ENCODE measurements around the gene ME3.

Gene ME3

DNA sequence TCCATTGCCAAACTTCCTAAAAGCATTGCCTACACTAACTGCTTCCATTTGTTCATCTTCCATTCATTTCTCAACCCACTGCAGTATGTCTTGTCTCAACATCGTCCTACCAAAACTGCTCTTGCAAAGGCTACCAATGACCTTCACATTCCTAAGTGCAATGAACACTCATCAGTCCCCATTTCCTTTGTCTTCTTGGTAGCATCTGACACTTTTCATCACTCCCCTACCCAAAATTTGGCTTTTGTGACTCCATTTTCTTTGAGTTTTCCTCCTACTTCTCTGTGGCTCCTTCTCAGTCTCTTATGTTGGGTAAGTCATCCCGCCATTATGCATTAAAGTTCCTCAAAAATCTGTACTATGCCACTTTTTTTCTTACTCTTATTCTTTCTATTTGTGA is 162.3 kb downstream of the ME3 start:
- no peak for DNase-seq

DNA sequence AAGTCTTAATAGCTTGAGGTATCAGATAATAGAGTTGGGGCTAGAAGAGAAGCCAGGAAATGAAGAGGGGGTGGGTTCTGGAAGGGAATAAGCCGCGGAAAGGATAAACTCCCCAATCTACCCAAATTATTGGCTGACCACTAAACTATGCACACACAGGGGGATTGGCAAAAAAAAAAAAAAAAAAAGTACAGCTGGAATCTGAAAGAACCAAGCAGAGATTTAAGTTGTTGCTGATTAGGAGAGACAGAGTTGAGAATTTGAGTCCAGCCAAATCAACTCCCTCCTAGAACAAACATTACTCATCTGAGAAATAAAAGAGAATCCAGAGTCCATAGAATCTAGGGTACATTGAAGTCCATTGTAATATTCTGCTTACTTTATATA is 162.8 kb downstream of the ME3 start:
- no peak for DNase-seq

DNA sequence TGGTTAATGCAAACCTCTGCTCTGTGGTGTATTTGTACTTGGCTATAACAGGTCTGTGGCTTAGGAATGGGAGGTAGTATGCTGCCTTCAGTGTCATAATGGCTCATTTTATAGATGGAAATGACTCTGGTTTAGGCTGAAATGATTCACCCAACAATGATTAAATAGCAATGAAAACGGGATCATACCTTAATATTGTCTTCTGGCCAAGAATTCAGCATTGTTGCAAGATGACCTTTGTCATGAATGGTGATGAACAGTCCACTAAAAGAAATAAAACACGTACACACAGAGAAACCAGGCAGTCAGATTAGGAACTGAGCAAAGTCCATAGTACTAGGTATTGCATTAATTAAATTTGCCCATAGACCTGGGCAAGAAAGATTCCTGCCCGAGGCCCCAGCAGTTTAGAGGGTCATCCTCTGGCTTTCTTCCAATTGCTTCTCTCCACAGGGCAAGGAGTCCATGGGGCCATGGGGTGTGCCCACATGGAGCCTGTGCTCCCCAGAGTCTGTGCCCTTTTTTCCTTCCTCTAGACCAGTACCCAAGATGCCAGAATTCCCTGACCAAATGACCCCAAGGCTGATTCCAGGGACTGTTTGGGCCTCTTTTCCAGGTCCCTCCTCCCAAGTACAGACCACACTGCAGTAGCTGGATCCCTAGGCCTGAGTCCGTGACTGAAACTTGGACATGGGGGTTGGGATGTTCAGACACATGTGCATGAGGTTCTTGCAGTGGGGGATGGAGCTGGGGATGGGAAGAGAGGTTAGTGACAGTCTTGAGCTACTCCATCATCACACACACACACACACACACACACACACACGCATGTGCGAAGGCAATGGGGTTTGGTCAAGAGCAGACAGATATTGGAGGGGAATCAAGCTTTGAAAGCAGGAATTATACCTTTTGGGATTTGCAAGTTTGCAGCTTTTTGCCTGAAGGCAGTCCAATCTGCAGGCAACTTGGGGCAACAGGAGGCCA is 163.5 kb downstream of the ME3 start:
- no peak for DNase-seq

DNA sequence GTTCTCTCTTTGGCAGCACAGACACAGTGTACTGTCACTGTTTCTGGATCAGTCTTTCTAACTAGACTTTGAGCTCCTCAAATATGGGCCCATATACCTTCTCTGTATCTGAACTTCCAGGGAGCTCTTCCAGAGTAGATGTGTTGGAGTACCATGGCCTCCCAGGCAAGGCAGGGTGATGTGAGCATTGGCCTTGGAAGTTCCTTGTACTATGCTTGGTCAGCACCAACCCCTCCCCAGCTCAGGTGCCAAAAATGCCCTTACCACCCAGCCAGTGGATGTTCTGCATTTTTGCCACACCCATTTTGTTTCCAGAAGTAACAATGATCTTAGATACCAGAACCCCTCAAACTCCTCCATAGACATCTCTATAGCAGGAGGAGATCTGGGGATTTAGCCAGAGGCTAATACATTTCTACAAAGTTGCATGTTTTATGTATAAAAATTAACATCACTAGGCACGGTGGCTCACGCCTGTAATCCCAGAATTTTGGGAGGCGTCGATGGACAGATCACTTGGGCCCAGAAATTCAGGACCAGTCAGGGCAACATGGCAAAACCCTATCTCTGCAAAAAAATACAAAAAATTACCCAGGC is 165.1 kb downstream of the ME3 start:
- no peak for DNase-seq

DNA sequence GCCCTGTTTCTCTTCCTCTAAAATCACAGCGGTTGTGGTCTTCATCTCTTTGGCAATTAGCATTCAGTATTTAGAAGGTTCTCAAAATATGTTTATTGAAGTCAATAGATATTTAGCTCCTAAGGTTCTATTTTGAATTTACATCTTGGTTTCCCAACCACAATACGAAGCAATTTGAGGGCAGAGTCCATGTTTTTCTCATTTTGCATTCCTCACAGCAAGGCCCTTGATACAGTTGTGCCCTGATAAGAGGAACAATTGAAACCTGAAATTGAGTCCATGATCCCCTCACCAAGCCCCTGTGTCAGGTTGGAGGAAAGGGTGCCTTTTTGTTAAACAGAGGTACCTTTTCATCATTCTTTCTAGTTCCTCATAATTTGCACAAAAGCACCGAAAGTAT is 166.2 kb downstream of the ME3 start:
- DNase-seq: no peak

DNA sequence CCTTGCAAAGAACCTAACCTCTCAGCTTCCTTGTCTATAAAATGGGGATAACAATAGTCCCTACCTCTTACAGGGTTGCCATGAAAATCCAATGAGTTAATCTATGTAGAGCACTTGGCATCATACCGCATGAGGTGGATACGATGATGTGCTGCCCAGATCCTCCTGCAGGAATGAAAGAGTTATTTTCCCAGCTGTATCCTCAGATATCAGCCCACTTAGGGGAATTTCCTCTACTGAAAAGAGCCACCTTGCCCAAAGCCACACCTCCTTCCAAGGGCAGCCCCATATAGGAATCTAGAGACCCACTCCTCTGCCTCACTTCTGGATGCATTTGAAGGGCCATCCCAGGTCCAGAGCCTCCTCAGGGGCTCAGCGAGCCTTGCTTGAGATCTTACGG is 169.3 kb downstream of the ME3 start:
- no peak for DNase-seq

DNA sequence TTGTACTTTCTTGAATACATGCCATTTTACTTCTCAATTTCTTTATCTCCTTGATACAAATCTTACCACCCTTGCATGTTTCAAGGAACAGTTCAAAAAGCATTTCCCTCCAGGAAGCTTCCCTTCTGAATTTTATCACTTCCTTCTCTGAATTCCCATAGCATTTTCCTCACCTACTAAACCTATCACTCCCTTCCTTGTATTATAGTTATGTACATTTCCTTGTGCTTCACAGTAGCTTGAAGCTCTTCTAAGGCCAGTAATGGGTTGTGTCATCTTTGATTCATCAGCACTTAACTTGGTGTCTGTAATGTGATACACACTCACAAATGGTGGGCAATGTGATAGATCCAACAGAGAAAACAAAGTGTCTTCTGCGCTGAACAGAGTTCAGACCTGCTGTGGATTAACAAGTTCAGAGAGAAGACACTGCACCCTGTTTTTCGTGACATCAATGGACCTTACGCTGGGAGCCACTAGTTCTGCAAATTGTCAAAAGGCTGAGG is 170.2 kb downstream of the ME3 start:
- DNase-seq: no peak

DNA sequence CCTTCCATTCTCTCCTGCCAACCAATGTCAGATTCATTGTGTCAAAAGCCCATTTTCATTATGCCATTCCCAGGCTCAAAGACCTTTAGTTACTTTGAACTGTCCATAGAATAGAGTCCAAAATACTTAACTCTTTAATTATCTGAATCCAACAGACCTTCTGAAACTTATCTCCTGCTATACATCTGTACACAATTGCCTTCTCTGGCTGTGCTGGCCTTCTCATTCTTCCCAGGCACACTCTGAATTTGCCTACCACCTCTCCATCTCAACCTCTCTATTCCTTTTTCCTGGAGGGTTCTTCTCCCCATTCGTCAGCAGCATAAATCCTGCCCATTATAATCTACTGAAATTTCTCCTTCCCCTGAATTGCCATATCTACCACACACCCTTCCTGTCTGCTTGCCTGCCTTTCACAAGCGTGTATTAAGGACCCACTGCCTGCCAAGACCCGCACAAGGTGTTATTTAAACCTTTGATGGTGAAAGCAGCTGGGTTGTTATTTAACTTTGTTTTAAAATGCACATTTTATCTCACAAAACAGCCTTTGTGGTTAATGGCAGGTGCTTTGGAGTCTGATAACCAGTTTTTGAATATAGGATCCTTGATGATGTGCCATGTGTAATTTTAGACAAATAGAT is 171.8 kb downstream of the ME3 start:
- DNase-seq: no peak

DNA sequence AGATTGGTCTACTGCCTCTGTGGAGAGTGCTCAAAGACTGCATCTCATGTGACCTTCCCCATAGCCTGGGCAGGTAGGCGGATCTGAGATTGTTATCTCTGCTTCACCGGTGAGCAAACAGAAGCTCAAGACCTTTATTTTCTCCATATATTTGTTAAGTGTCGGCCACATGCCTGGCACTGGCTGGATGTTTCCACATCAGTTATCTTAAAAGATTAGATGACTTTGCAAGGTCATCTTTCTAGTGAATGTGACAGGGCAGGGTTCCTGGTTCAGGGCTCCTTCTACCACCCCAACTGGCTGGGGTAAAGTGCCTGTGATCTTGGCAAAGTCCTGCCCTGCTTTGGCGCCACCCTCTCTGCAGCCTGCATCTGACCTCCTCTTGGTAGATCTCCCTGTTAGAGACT is 172.7 kb downstream of the ME3 start:
- no peak for DNase-seq

DNA sequence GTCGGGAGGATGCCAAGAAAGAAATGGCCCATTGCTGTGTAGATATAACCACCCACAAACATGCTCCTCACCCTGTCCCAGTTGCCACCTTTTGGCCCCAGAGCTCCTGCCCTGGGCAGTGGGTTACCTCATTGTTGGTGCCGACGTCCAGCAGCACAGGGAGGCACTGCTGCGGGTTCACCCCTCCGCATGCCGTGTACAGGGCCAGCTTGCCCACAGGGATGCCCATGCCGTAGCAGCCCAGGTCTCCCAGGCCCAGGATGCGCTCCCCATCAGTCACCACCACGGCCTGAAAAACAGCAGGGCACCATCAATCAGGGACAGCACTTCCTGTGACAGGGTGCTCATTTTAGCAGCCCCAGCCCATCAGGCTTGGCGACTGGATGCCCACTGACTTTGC is 174.6 kb downstream of the ME3 start:
- DNase-seq: no peak

DNA sequence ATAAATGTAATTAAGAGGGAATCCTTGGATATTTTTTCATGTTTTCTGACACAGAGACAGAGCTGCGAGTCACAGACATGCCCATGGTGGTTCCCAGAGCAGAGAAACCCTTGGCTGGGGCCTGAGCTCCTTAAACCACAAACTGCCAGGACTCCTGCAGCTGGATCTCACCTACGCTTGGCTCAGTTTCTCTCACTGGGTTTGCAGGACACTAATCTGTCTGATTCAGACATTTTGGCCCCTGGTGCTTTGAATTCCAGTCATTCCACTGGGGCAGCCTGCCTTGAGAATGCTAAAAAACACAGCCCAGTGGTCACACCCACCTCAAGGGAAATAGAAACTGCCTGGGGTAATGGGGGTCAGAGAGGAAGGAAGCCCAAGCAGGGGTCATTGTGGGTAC is 175.1 kb downstream of the ME3 start:
- no peak for DNase-seq

DNA sequence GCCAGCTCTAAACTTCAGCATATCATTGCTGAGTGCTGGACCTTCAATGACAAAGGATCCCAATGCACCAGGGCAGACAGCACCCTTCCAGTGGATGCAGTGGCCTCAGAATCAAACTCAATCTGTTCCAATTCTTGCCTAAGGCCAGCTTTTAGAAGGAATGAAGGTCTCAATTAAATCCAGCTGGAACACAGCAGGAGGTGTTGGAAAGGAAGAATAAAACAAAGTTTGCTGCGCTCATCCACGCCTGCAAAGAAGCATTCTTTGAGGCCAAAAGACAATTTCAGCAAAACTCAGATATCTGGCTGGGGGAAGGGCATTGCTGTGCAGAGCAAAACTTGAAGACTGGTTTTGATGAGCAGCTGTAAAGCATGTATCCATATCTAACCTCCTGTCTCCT is 177.1 kb downstream of the ME3 start:
- DNase-seq: no peak

DNA sequence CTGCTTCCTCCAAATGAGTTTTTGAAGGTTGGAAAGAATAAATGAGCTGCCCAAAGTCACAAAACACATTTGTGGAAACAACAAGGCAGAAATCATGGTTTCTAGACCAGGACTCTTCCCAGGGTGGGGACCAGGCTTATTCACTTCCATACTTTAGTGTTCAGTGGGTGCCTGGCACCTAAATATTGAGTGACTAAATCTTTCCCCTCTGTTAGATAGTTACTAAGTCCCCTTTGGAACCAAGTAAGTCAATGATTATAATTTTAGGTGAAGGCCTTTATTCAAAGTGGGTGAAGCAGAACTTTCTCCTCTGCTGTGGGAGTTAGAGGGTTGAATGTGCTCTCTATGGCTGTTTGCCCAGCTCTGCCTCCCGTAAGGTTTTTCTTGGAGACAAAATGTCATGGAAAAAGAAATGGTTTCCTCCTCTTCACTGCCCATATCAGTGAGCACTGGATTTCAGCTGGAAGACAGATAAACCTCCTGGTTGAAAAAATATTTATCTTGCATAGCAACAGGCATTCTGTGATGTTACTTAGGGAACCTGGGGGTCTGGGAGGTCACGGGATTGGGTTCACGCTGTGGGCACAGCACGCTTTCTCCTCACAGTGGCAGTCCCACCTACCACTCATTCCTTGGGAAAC is 179.9 kb downstream of the ME3 start:
- no peak for DNase-seq

DNA sequence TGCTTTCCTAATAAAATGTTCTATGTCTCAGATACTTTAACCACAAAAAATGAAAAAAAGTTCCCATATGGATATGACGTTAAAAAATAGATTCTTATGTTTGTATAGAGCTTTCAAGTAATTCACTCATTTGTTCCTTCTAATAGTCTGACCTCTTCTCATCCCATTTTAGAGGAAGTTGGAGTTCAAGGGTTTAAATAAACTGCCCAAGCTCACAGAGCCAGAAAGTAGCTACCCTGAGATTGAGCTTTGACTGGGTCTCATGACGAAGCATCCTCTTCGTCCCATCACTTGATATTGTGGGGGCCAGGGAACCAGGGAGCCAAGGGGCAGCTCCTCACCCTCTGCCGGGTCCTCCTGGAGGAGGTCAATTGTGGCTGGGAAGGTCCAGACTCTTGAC is 181.4 kb downstream of the ME3 start:
- no peak for DNase-seq

DNA sequence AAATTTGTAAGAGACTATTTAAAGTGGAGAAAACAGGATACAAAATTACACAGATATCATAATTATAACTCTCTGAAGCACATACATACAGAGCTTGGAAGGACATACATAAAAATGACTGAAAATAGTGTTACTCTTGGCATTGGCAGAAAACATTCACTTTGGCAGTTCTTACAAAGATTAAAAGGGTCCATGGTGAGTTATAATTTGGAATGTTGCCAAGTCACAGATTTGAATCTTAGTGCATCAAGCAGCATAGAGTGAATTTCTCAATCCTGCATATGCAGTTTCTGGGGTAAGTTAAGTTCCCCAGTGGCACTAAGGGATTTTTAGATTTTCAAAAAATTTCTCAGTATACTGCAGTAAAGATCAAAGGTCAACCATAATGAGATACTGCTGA is 181.8 kb downstream of the ME3 start:
- no peak for DNase-seq

DNA sequence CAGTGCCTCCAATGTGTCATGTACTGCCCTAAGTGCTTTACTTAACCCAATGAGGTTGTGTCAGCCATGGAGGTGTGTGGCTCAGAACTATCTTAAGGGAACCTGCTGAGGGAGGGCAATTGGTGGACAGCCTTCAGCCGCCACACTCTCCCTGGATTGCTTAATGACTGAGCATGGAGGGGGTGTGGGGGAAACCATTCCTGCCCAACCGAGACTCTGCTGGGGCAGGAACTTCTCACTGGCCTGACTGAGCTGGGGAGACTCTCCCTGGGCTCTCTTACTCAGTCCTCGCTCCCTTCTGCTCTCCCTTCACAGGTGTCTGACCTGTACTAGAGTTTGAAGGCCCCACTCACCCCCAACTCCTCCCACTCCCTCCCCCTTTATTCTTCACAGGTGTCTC is 183.0 kb downstream of the ME3 start:
- no peak for DNase-seq

DNA sequence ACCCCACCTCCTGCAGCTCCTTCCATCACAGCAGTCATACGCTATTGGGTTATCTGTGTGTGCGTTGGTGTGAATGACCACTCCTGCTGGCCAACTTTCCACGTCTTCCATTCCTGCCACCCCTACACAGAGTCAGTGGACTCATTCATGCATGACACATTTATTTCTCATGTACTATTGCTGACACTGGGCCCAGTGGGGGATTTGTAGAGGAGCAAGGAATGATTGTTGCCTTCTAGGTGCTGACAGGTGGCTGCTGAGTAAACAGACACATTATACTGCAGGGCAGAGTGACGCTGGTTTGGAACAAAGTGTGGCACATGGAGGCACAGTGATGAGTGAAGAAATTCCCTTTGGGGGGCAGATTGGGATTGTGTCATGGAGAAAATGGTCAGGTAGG is 183.9 kb downstream of the ME3 start:
- DNase-seq: no peak

DNA sequence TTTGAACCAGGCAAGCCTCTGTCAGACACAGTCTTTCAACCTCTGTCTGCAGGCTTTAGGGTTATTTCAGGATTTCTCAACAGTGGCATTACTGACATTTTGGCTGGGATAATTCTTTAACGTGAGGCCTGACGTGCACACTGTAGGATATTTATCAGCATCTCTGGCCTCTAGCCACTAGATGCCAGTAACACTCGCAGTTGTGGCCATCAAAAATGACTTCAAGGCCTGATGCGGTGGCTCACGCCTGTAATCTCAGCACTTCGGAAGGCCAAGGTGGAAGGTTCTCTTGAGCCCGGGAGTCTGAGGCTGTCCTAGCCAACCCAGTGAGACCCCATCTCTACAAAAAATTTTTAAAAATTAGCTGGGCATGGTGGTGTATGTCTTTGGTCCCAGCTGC is 184.7 kb downstream of the ME3 start:
- no peak for DNase-seq

DNA sequence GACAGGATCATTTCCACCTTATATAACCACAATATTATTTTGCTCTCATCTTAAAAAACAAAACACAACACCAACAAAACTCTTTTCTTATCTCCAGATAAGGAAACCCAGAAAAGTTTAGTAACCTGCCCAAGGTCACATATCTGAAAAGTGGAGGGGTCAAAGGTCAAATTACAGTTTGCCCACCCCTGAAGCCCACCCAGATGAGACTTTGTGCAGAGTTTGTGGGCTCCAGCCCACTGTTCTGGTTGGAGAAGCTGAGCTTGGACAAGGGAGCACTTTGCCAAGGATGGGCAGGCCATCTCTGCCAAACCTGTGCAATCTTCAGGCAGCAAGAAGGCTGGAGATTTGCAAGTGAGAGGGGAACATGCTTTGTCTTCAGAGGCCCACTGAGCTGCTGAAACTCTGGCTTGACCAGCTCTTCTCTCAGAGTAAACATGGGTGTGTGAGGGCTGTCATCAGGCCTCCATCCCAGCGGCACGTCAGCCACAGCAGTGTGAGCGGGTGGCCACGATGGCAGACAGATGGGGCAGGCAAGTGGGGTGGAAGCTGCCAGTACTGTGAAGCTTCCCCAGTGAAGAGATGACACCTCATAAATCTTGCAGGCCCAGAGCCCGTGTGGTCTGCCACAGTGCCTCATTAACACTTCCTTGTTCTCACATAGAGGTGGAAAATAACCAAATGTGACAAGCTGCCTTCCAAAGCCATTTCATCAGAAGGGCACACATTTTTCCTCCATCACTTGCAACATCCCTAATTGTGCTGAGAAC is 186.0 kb downstream of the ME3 start:
- DNase-seq: peak; percentile 27 to 43

DNA sequence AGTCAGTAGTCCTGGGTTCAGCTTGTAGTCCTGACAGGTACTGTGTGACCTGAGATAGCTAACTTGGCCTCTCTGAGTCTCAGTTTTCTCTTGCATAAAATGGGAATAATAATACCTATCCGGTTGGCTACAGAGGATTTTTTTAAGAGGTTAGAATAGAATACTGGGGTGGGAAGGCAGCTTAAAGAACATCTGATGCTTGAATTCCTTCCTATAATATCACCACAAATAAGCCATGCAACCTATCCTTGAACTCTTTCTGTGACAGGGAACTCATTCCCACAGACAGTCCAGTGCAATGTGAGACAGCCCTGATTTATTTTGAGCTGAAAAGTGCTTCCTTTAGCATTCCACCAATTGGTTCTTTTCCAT is 187.6 kb downstream of the ME3 start:
- no peak for DNase-seq

DNA sequence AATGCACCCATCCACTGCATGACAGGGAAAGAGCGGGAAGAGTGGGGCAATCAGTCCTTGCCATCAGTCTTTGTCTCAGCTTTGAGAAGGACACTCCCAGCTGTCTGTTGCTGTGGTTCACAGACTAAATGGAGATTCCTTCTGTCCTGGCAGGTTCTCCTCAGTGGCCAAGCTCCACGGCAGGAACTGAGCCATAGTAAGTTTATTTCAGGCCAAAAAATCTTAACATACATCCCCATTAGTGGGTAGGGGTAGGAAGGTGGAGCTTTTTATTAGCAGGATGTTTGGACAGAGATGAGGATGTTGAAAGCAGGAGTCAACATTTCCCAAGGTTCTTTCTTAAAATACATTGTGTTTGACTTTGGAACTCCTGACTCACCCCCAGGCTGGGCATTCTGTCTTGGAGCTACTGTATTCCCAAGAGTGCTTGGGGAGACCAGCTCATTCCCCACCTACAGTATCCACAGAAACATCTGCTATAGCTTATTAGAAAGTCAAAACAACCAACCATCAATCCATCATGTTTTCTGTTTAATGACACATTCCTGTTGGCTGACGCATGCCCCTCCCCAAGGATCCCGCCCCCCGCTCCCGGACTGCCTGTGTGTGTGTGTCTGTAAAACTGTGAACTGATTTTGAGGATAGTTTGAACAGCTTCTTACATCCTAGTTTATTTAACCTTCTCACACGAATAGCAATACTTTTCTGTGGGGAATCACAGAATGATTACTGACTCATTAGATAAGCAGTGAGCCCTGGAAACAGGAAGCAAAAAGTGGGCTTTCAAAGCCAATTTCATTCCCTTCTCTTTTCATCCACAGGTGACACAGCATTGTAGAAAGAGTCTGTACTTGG is 188.2 kb downstream of the ME3 start:
- DNase-seq: no peak

DNA sequence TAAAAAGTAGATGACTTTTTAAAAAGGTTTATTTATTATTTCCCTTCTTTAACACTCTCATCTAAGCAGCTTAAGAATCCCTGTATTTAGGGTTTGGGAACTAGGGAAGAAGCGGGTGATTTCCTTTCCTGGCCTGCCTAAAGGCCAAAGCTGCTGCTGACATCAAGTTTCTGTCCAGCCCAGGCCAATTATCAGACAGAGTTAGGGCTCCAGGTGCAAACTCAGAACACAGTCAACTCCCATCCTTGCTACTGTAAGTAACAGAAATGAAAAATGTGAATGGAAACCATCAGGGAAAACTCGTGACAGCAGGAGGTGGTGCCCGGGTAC is 188.8 kb downstream of the ME3 start:
- DNase-seq: no peak
